K562 (cell line): ENCODE measurements around the gene SUN5.

Experiments
- EZH2 ChIP-seq: IDR thresholded peaks from 2 replicates; pipeline ENCODE4 v1.6.1; 2012; ENCODE audit warnings: low read depth, mild to moderate bottlenecking, inconsistent platforms, low read length, borderline replicate concordance
- KAT8 ChIP-seq: fragments of 450-650 bp; IDR thresholded peaks from 2 replicates; pipeline ENCODE4 v1.6.1; 2016; ENCODE audit warnings: low read depth, mild to moderate bottlenecking
- MTA2 ChIP-seq: fragments of 450-650 bp; IDR thresholded peaks from 2 replicates; pipeline ENCODE4 v1.6.1; 2016; ENCODE audit warnings: low read depth
- ZNF212 ChIP-seq: fragments of 450-650 bp; formaldehyde crosslinking; IDR thresholded peaks from 2 replicates; pipeline ENCODE4 v1.4.0; 2020; ENCODE audit warnings: mild to moderate bottlenecking
- TF ChIP-seq, protein P1 (sequence below): fragments of 250-450 bp; sonication (Bioruptor Pico); IDR thresholded peaks from 2 replicates; pipeline ENCODE4 v1.8.0; 2021; ENCODE audit warnings: moderate library complexity, mild to moderate bottlenecking, inconsistent platforms
- TF ChIP-seq, protein P2 (sequence below): sonication (generic); formaldehyde crosslinking; IDR thresholded peaks from 2 replicates; pipeline ENCODE4 v1.9.0; 2022; ENCODE audit warnings: mild to moderate bottlenecking, missing genetic modification reagents

DNA sequence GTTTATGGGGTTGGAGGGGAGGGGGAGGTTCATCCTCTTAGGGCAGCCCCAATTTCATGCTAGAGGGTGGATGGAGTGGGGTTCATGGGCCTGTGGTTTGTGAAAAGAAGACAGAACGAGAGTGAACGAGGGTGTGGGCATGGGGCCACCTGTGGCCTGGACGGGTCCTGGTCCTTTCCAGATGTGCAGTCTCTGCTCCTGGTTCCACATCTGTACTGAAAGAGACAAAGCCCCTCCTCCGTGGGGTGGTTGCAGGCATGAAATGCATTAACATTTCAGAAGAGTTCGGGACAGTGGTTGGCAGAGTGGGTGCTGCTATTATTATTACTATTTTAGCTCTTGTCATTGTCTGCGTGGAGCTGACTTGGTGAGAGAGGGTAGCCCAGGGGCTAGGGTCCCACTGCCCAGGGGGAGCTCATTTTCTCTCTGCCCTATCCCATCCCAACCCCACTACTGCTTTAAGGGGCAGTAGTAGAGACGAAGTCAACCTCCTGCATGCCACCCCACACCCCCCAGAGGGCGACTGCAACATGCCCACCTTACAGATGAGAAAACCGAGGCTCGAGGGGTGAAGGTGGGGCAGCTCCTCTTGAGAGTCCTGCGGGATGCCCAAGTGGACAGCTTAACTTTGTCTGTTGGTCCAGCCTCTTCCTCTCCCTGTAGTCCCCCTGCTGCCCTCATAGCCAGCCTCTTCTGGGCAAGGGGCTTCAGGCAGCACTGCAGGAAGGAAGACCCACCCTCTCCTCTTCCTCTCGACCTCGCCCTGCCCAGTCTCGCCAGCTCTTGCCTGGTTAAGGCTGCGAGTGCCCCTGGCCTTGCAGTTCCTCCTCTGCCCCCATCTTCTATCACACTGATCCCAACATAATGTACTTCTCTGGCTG, 11.7 kb upstream of the SUN5 start:
- TF ChIP-seq EZH2: no peak
- no peak for TF ChIP-seq MTA2
- TF ChIP-seq, protein P1, sequence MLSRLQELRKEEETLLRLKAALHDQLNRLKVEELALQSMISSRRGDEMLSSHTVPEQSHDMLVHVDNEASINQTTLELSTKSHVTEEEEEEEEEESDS (CRISPR knock-in tag): no peak
- no peak for TF ChIP-seq ZNF212 (CRISPR knock-in tag)
- TF ChIP-seq KAT8: no peak
- TF ChIP-seq, protein P2, sequence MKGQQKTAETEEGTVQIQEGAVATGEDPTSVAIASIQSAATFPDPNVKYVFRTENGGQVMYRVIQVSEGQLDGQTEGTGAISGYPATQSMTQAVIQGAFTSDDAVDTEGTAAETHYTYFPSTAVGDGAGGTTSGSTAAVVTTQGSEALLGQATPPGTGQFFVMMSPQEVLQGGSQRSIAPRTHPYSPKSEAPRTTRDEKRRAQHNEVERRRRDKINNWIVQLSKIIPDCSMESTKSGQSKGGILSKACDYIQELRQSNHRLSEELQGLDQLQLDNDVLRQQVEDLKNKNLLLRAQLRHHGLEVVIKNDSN (CRISPR knock-in tag): no peak
